OCI-LY1 (cell line): ENCODE data around the gene RAP2C.

Experiments used
- EZH2 ChIP-seq: fragments of 200-600 bp; sonication (generic), shearing (Covaris generic); IDR thresholded peaks from 2 replicates; pipeline ENCODE4 v1.8.0; 2017; ENCODE audit warnings: borderline replicate concordance, mixed run types, mild to moderate bottlenecking, antibody characterized with exemption, low read length, moderate library complexity, mixed read lengths
- TF ChIP-seq, protein P1 (sequence below): fragments of 200-600 bp; sonication (generic), shearing (Covaris generic); IDR thresholded peaks from 2 replicates; pipeline ENCODE4 v1.5.1; 2017; ENCODE audit warnings: mild to moderate bottlenecking, antibody characterized with exemption, low read length, moderate library complexity, mixed read lengths

DNA sequence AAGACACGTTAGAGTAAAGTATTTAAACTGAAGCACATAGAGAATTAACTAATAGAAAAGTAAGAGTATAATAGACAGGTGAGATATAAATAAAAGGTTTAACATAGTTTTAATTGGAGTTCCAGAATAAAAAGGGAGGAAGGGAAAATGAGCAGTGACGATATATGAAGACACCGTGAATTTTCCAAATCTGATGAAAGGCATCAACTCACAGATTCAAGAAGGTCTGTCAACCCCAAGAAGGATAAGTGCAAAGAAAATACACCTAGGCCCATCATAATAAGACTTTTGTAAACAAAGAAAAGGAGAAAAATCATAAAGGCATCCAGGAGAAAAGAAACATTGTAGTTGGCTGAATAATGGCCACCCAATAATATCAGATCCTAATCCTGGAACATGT is 43.9 kb upstream of the RAP2C start:
- TF ChIP-seq, protein P1, sequence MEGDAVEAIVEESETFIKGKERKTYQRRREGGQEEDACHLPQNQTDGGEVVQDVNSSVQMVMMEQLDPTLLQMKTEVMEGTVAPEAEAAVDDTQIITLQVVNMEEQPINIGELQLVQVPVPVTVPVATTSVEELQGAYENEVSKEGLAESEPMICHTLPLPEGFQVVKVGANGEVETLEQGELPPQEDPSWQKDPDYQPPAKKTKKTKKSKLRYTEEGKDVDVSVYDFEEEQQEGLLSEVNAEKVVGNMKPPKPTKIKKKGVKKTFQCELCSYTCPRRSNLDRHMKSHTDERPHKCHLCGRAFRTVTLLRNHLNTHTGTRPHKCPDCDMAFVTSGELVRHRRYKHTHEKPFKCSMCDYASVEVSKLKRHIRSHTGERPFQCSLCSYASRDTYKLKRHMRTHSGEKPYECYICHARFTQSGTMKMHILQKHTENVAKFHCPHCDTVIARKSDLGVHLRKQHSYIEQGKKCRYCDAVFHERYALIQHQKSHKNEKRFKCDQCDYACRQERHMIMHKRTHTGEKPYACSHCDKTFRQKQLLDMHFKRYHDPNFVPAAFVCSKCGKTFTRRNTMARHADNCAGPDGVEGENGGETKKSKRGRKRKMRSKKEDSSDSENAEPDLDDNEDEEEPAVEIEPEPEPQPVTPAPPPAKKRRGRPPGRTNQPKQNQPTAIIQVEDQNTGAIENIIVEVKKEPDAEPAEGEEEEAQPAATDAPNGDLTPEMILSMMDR, result no peak
- no peak for TF ChIP-seq EZH2
